ENCODE results near the gene ARHGAP18.

ARHGAP18 gene

GRCh38 chr6:129667621-129668020 lies 42.4 kb downstream of the ARHGAP18 start:
- no peak for DNase-seq (ENCODE audit: low read depth)

- DNase-seq (ENCODE audit: low read depth), result no peak
These were observed 42.9 kb downstream of the ARHGAP18 start for GRCh38 chr6:129667034-129667433.

GRCh38 chr6:129665555-129665954 lies 44.4 kb downstream of the ARHGAP18 start:
- DNase-seq (ENCODE audit: low read depth), result no peak

- DNase-seq (ENCODE audit: low read depth), result no peak
These were observed 46.4 kb downstream of the ARHGAP18 start for GRCh38 chr6:129663531-129663930.

GRCh38 chr6:129662980-129663431 lies 47.0 kb downstream of the ARHGAP18 start:
- no peak for DNase-seq (ENCODE audit: low read depth)

- DNase-seq (ENCODE audit: low read depth), result no peak
These were observed 47.6 kb downstream of the ARHGAP18 start for GRCh38 chr6:129662406-129662766.

- DNase-seq (ENCODE audit: low read depth), result no peak
These were observed 48.2 kb downstream of the ARHGAP18 start for GRCh38 chr6:129661536-129662405.

GRCh38 chr6:129660346-129660676 lies 49.7 kb downstream of the ARHGAP18 start:
- no peak for DNase-seq (ENCODE audit: low read depth)

- DNase-seq (ENCODE audit: low read depth), result no peak
These were observed 50.2 kb downstream of the ARHGAP18 start for GRCh38 chr6:129659590-129660345.

- no peak for DNase-seq (ENCODE audit: low read depth)
These were observed 50.8 kb downstream of the ARHGAP18 start for GRCh38 chr6:129659167-129659566.

- DNase-seq (ENCODE audit: low read depth), result no peak
These were observed 52.5 kb downstream of the ARHGAP18 start for GRCh38 chr6:129657483-129657882.

GRCh38 chr6:129655334-129655733 lies 54.6 kb downstream of the ARHGAP18 start:
- no peak for DNase-seq (ENCODE audit: low read depth)

- DNase-seq (ENCODE audit: low read depth), result no peak
These were observed 56.2 kb downstream of the ARHGAP18 start for GRCh38 chr6:129653746-129654145.

GRCh38 chr6:129653229-129653628 lies 56.7 kb downstream of the ARHGAP18 start:
- DNase-seq (ENCODE audit: low read depth), result no peak

- no peak for DNase-seq (ENCODE audit: low read depth)
These were observed 58.7 kb downstream of the ARHGAP18 start for GRCh38 chr6:129651291-129651691.

GRCh38 chr6:129648819-129649491 lies 61.0 kb downstream of the ARHGAP18 start:
- no peak for DNase-seq (ENCODE audit: low read depth)

GRCh38 chr6:129647044-129647443 lies 62.9 kb downstream of the ARHGAP18 start:
- DNase-seq (ENCODE audit: low read depth), result no peak

- DNase-seq (ENCODE audit: low read depth), result no peak
These were observed 63.3 kb downstream of the ARHGAP18 start for GRCh38 chr6:129646642-129647041.

- no peak for DNase-seq (ENCODE audit: low read depth)
These were observed 64.0 kb downstream of the ARHGAP18 start for GRCh38 chr6:129645830-129646579.

GRCh38 chr6:129645106-129645829 lies 64.7 kb downstream of the ARHGAP18 start:
- no peak for DNase-seq (ENCODE audit: low read depth)

GRCh38 chr6:129644567-129645015 lies 65.4 kb downstream of the ARHGAP18 start:
- DNase-seq (ENCODE audit: low read depth), result no peak

Measured in stimulated activated CD8-positive, alpha-beta memory T cell treated with anti-CD3 and anti-CD28 coated beads, Interleukin-12 subunit alpha, Interleukin-12 subunit beta, amount 100 ng/mL, for 4 hours (primary cell).